NB4 (cell line): Measurements from ENCODE around the gene PRPF6.
A peak's percentile ranks its signal among the peaks of the same experiment; 100 is the strongest.

ENCODE experiments used
- CTCF ChIP-seq: IDR thresholded peaks from one replicate; pipeline ENCODE4 v1.5.1; 2012; ENCODE audit warnings: low read depth, low read length
- MAX ChIP-seq: IDR thresholded peaks from 2 replicates; pipeline ENCODE4 v1.6.1; 2011; ENCODE audit warnings: low read depth, low read length

GRCh38 chr20:64065974-64066343 lies 85.0 kb downstream of the PRPF6 start:
- TF ChIP-seq CTCF (no peak), MAX (peak; percentile 28; the same call in 1 of the 2 replicates)
